ENCODE results near the gene ART4.

DNA sequence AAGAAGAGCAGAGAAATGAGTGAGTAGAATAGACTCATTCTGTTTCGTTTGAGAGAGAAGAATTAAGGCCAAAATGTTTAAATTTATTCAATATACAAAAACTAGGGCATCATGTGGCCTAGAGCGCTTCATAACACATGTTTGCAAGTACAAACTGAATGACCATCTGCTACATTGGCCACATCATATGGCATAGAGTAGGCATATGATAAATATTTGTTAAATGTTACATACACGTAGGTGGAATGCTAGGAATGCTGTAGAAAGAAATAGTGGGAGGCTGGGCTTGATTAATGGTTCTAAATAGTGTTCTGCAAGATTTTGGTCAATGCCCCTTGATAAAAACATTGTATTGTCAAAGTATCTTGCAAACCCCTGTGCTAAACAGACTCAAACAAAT is 31.6 kb upstream of the ART4 start:
- TF ChIP-seq, protein P1, sequence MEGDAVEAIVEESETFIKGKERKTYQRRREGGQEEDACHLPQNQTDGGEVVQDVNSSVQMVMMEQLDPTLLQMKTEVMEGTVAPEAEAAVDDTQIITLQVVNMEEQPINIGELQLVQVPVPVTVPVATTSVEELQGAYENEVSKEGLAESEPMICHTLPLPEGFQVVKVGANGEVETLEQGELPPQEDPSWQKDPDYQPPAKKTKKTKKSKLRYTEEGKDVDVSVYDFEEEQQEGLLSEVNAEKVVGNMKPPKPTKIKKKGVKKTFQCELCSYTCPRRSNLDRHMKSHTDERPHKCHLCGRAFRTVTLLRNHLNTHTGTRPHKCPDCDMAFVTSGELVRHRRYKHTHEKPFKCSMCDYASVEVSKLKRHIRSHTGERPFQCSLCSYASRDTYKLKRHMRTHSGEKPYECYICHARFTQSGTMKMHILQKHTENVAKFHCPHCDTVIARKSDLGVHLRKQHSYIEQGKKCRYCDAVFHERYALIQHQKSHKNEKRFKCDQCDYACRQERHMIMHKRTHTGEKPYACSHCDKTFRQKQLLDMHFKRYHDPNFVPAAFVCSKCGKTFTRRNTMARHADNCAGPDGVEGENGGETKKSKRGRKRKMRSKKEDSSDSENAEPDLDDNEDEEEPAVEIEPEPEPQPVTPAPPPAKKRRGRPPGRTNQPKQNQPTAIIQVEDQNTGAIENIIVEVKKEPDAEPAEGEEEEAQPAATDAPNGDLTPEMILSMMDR (IDR thresholded peaks at IDR 0.05; ENCODE audit: extremely low read depth in 1 of 2, insufficient read depth in 1 of 2, low read depth in 1 of 2, low read length in 2 of 2), result no peak
- TF ChIP-seq POLR2AphosphoS5 (IDR thresholded peaks at IDR 0.05; ENCODE audit: insufficient read depth, low read depth, low read length) (no peak), POLR2A (IDR thresholded peaks at IDR 0.05; ENCODE audit: low read depth, low read length) (no peak), EZH2 (IDR thresholded peaks at IDR 0.05; ENCODE audit: borderline replicate concordance, low read depth, low read length, severe bottlenecking) (no peak)
- TF ChIP-seq, protein P2, sequence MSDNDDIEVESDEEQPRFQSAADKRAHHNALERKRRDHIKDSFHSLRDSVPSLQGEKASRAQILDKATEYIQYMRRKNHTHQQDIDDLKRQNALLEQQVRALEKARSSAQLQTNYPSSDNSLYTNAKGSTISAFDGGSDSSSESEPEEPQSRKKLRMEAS (IDR thresholded peaks at IDR 0.05; ENCODE audit: insufficient read depth, insufficient read length), result no peak
